Mesodermal cell (in vitro differentiated cells): ENCODE results near the gene ADAD2.

Source experiments
- H3K27ac ChIP-seq: 2 replicates; pipeline ENCODE4 v1.7.0; 2013; ENCODE audit warnings: mild to moderate bottlenecking, low read depth, low read length, moderate library complexity; ENCODE audit not compliant: severe bottlenecking
- H3K36me3 ChIP-seq: 2 replicates; pipeline ENCODE4 v1.7.1; 2013; ENCODE audit warnings: mild to moderate bottlenecking, low read length, moderate library complexity; ENCODE audit not compliant: control insufficient read depth, insufficient read depth
- H3K4me1 ChIP-seq: one replicate; pipeline ENCODE4 v1.7.1; 2013; ENCODE audit warnings: mild to moderate bottlenecking, low read length; ENCODE audit not compliant: insufficient read depth, control insufficient read depth, poor library complexity, severe bottlenecking
- H3K4me3 ChIP-seq: 2 replicates; pipeline ENCODE4 v1.7.0; 2013; ENCODE audit warnings: low read length, control low read depth, mild to moderate bottlenecking; ENCODE audit not compliant: insufficient read depth, poor library complexity, severe bottlenecking; ENCODE audit errors: extremely low read depth
- H3K9me3 ChIP-seq: 2 replicates; pipeline ENCODE4 v1.7.1; 2013; ENCODE audit warnings: mild to moderate bottlenecking, low read length, moderate library complexity; ENCODE audit not compliant: control insufficient read depth
- WGBS, 2 experiments: methylation state at CpG; one replicate each; pipeline ENCODE4 v1.1.5; 2013; ENCODE audit warnings: missing lambda C conversion rate in 2 of 2; ENCODE audit not compliant: insufficient coverage in 2 of 2; 5-methylcytosine and 5-hydroxymethylcytosine counted together

ADAD2 gene

DNA sequence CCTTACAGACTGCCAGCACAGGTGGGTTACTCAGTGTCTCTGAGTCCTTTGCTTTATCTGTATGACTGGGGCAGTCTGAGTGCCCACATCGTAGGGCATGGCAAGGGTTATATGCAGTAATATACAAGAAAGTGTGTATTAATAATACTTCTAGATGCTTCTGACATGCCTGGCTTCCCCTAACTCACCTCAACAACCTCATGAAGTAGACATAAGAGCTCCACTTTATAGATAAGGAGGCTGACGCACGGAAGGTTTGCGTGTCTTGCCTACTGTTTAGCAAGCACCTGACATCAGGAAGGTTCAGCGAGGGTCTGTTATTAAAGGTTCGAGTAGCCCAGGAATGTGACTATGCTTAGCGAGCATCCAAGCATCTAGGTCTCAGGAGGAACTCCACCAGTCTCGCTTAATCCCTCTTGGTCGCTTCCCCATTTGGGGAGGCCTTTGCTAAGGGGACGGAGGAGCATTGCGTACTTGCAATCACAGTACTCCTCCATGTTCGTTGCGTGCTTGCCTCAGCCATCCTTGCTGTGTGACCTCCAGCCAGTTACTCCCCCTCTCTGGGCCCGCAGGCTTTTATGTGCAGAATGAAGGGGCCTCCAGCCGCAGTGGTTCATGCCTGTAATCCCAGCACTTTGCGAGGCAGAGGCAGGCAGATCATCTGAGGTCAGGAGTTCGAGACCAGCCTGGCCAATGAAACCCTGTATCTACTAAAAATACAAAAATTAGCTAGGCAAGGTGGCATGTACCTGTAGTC is 47.2 kb downstream of the ADAD2 start:
- H3K27ac ChIP-seq: no peak overlapping the region
- no peaks in the 10 kb centered on the region for H3K36me3 ChIP-seq
- 89 to 94% methylated on average over 13 to 14 of the region's 17 CpGs for WGBS, 2 experiments
- H3K4me1 ChIP-seq: peaks cover 2% of the 10 kb centered on the region
- no peak overlapping the region for H3K4me3 ChIP-seq
- no peaks in the 10 kb centered on the region for H3K9me3 ChIP-seq

DNA sequence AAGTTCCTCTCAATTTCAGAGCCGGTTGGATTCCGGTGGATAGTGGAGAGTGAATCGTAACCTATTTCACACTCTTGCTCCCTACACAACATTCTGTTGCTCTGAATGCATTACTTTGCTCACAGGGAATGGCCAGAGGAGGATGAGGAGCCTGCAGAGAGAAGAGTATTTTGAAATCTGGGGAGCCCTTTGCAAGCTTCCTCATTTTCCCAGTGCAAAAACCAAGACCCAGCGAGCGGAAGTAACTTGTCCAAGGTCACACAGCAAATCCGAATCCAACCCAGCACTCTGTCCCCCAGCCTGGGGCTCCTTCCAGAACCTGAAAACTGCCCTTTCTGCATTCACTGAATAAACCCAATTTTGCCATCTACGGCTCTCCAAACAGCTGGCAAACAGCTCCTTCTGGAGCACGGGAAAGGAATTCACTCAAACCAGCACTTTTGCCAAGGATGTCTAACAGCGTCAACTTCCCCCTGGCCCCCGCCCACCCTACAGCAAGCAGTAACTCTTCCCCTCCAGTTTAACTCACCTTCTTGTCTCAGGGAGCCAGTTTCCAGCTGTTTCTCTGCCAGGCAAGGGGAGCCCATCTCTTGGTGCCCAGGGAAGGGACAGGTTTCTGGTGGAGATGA is 48.3 kb downstream of the ADAD2 start:
- 52 to 65% methylated on average over 5 to 6 of the region's 10 CpGs for WGBS, 2 experiments
- Histone ChIP-seq H3K36me3 (no peaks in the 10 kb centered on the region), H3K4me1 (peaks cover 2% of the 10 kb centered on the region), H3K27ac (no peak overlapping the region), H3K9me3 (no peaks in the 10 kb centered on the region), H3K4me3 (no peak overlapping the region)

DNA sequence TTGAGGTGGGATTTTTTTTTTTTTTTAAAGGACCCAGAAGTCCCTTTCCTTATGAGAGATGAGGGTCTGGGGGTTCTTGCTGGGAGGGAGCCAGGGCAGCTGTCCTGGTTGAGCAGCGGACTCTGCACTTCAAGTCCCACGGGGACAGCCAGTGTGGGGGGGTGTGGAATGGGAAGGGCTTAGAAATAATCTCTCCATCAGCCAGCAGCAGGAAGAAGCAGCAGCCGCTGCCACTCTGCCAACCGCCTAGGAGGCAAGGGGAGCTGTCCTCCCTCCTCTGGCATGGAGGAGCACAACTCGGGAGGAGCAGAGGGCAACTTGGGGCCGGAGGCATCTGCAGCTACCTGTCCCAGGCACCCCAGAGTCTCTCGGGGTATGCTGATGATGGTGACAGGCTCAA is 49.0 kb downstream of the ADAD2 start, which contains the start of gene KCNG4:
Gene KCNG4 (minus strand): TSS at position 104 of the 400 bp plus-strand sequence. CDS start 2,527 bp downstream, outside the sequence.
- WGBS, 2 experiments: 82 to 83% methylated on average over 5 of the region's 7 CpGs
- Histone ChIP-seq H3K9me3 (no peaks in the 10 kb centered on the region), H3K4me3 (no peak within 1 kb of the TSS), H3K27ac (no peak within 1 kb of the TSS), H3K36me3 (no peaks in the 10 kb centered on the region), H3K4me1 (peaks cover 2% of the 10 kb centered on the region)

DNA sequence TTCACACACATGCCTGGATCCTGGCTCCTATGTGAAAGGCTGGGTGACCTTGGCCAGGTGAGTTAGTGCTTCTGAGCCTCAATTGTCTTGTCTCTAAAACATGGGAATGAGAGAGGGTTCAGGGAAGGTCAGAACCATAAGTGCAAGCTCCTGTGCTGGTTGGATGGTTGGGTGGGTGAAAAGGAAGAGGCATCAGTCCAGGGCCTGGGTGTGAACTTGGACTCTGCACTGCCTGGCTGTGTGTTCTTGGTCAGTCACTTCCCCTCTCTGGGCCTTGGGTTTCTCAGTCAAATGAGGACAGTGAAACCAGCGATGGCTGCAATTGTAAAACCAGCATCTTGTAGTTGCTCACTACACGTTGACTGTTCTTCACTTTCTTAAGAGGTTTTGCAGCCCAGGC is 49.5 kb downstream of the ADAD2 start:
- no peaks in the 10 kb centered on the region for H3K9me3 ChIP-seq

DNA sequence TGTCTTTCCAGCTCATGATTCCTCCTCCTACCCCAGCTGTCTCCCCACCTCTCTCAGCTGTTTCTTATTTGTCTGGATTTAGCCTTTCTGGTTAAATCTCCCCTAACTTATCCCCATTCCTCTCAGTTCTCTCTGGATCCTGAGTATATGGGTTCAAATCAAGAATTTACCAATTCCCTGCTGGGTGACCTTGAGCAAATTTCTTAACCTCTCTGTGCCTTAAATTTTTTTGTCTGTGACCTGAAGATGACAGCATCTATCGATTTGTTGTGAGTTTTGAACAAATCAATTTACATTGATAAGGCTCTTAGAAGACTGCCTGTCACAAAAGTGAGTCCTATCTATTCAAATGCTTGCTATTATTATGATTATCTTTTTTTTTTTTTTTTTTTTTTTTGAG is 50.8 kb downstream of the ADAD2 start:
- 80% methylated on average over 1 of the region's 1 CpG; no CpG with 5 or more reads in 1 of the 2 experiments for WGBS, 2 experiments
- H3K4me3 ChIP-seq: no peak overlapping the region
- no peaks in the 10 kb centered on the region for H3K36me3 ChIP-seq
- H3K27ac ChIP-seq: no peak overlapping the region
- H3K4me1 ChIP-seq: peaks cover 2% of the 10 kb centered on the region
- no peaks in the 10 kb centered on the region for H3K9me3 ChIP-seq

More for the DNA sequence above, 49.5 kb downstream of the ADAD2 start:
- Histone ChIP-seq H3K36me3 (no peaks in the 10 kb centered on the region), H3K27ac (no peak overlapping the region), H3K4me3 (no peak overlapping the region), H3K4me1 (peaks cover 2% of the 10 kb centered on the region)
- 87 to 94% methylated on average over 2 of the region's 2 CpGs for WGBS, 2 experiments

GRCh38 chr16:84242839-84243238 is 51.9 kb downstream of the ADAD2 start:
- Histone ChIP-seq H3K27ac (no peak overlapping the region), H3K4me1 (peaks cover 2% of the 10 kb centered on the region), H3K9me3 (no peaks in the 10 kb centered on the region), H3K36me3 (no peaks in the 10 kb centered on the region), H3K4me3 (no peak overlapping the region)
- 86 to 96% methylated on average over 5 to 7 of the region's 9 CpGs for WGBS, 2 experiments

- Histone ChIP-seq H3K27ac (no peak overlapping the region), H3K9me3 (no peaks in the 10 kb centered on the region), H3K4me1 (peaks cover 2% of the 10 kb centered on the region), H3K4me3 (no peak overlapping the region), H3K36me3 (no peaks in the 10 kb centered on the region)
- WGBS, 2 experiments: 67 to 100% methylated on average over 1 of the region's 1 CpG
Measured at GRCh38 chr16:84243732-84244131, 52.8 kb downstream of the ADAD2 start.

DNA sequence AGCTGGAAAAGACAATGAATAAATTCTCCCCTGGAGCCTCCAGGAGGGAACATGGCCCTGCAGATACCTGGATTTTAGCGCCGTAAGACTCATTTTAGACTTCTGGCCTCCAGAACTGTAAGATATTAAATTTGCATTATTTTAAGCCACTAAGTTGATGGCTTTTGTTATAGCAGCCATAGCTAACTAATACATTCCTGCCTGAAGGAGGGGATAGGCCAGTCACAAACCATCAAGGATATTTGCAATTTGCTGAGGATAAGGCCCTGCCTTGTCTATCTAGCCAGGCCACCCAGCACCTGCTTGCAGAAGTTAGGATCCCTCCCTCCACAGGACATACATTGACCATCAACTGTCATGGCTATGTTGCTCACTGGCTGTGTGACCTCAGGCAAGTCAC is 53.8 kb downstream of the ADAD2 start:
- Histone ChIP-seq H3K9me3 (no peaks in the 10 kb centered on the region), H3K4me3 (no peak overlapping the region), H3K36me3 (no peaks in the 10 kb centered on the region), H3K4me1 (peaks cover 2% of the 10 kb centered on the region), H3K27ac (no peak overlapping the region)
- WGBS, 2 experiments: no CpG with 5 or more reads among the region's 2 CpGs

GRCh38 chr16:84245956-84246678 is 55.2 kb downstream of the ADAD2 start:
- H3K4me1 ChIP-seq: no peaks in the 10 kb centered on the region
- no peak overlapping the region for H3K4me3 ChIP-seq
- no peaks in the 10 kb centered on the region for H3K9me3 ChIP-seq
- H3K27ac ChIP-seq: no peak overlapping the region
- H3K36me3 ChIP-seq: no peaks in the 10 kb centered on the region
- 90 to 95% methylated on average over 9 of the region's 10 CpGs for WGBS, 2 experiments

DNA sequence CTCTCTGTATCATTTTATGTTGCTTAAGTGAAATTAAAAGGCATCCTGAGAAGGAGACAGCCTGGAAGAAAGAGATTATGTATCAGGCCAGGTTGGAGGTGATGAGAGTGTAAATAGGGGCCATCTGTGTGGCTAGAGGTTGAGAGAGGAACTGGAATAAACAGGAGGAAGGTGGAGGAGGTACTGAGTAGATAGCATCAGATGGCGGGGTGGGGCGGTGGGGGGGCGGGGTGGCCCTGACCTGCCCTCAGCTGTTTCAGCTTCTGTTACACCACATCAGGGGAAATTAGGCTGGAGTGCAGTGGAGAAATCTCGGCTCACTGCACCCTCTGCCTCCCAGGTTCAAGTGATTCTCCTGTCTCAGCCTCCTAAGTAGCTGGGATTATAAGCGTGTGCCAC is 55.7 kb downstream of the ADAD2 start:
- H3K4me3 ChIP-seq: no peak overlapping the region
- WGBS, 2 experiments: 96 to 100% methylated on average over 1 to 4 of the region's 5 CpGs
- H3K36me3 ChIP-seq: no peaks in the 10 kb centered on the region
- H3K9me3 ChIP-seq: no peaks in the 10 kb centered on the region
- no peaks in the 10 kb centered on the region for H3K4me1 ChIP-seq
- no peak overlapping the region for H3K27ac ChIP-seq
